C4-2B (cell line): Measurements from ENCODE around the gene HSPA9.

Experiments used
- CTCF ChIP-seq: fragments of 450-650 bp; conservative IDR thresholded peaks from 2 replicates; pipeline ENCODE4 v1.5.1; 2017; ENCODE audit warnings: mild to moderate bottlenecking
- ZFX ChIP-seq: fragments of 450-650 bp; IDR thresholded peaks from 2 replicates; pipeline ENCODE4 v1.6.1; 2017

GRCh38 chr5:138543730-138544104, 31.5 kb downstream of the HSPA9 start:
- no peak for TF ChIP-seq CTCF
- TF ChIP-seq ZFX, result no peak
